Measurements from ENCODE around the gene ZNF664. TPM values are rescaled to one million over a fixed set of nuclear protein-coding genes. Genes with fewer than 3 reads are reported as not detected.

Gene ZNF664
- total and polyA plus RNA-seq, 8 donors = 23.0 to 72.7 (median 56.7) TPM

GRCh38 chr12:124030008-124030407 is 57.0 kb downstream of the ZNF664 start:
- intact Hi-C loops (cut with DNase I) = no loop called here
- Histone ChIP-seq H3K9me3 (no peaks in the 10 kb centered on the region), H3K36me3 (no peaks in the 10 kb centered on the region), H3K4me3 (no peak overlapping the region), H3K4me1 (no peaks in the 10 kb centered on the region), H3K27ac (no peak overlapping the region), H3K27me3 (no peaks in the 10 kb centered on the region)
- TF ChIP-seq CTCF (IDR thresholded peaks at IDR 0.05) = no peak
- DNase-seq = no peak
- WGBS, 2 donors = 75 to 80% methylated on average over 12 of the region's 12 CpGs
- ATAC-seq = no peak
- FAIRE-seq = no peak

- FAIRE-seq = no peak
- Histone ChIP-seq H3K36me3 (no peaks in the 10 kb centered on the region), H3K9me3 (no peaks in the 10 kb centered on the region), H3K4me3 (no peak overlapping the region), H3K4me1 (no peaks in the 10 kb centered on the region), H3K27me3 (no peaks in the 10 kb centered on the region), H3K27ac (no peak overlapping the region)
- peak in 3 of 4 donors; percentile 34 to 41 (median 40) for ATAC-seq
- WGBS, 2 donors = 61 to 70% methylated on average over 12 of the region's 12 CpGs
- no peak for DNase-seq
- intact Hi-C loops (cut with DNase I) = no loop called here
- TF ChIP-seq CTCF (IDR thresholded peaks at IDR 0.05) = no peak
Observed at GRCh38 chr12:124030510-124030909, 57.5 kb downstream of the ZNF664 start.

- TF ChIP-seq CTCF (IDR thresholded peaks at IDR 0.05) = no peak
- H3K4me3 ChIP-seq = no peak overlapping the region
- no peak for DNase-seq
- no peaks in the 10 kb centered on the region for H3K27me3 ChIP-seq
- 81 to 88% methylated on average over 5 of the region's 5 CpGs for WGBS, 2 donors
- H3K36me3 ChIP-seq = no peaks in the 10 kb centered on the region
- H3K4me1 ChIP-seq = no peaks in the 10 kb centered on the region
- intact Hi-C loops (cut with DNase I) = no loop called here
- H3K27ac ChIP-seq = no peak overlapping the region
- no peak for ATAC-seq
- FAIRE-seq = no peak
- H3K9me3 ChIP-seq = no peaks in the 10 kb centered on the region
Observed at GRCh38 chr12:124031058-124031457, 58.0 kb downstream of the ZNF664 start.

- Histone ChIP-seq H3K4me3 (no peak overlapping the region), H3K27ac (no peak overlapping the region), H3K9me3 (no peaks in the 10 kb centered on the region), H3K36me3 (no peaks in the 10 kb centered on the region), H3K4me1 (no peaks in the 10 kb centered on the region), H3K27me3 (no peaks in the 10 kb centered on the region)
- WGBS, 2 donors = 43 to 47% methylated on average over 9 of the region's 9 CpGs
- peak; percentile 58 to 83 (median 76) for TF ChIP-seq CTCF (IDR thresholded peaks at IDR 0.05)
- DNase-seq (peak in 3 of 6 donors; percentile 24 to 53 (median 35)), ATAC-seq (peak; percentile 68 to 86 (median 81)), FAIRE-seq (peak; percentile 43)
- intact Hi-C loops (cut with DNase I) = no loop called here
Observed at GRCh38 chr12:124032265-124032886, 59.4 kb downstream of the ZNF664 start.

GRCh38 chr12:124033859-124034258 is 60.8 kb downstream of the ZNF664 start:
- DNase-seq (no peak), ATAC-seq (no peak), FAIRE-seq (no peak)
- Histone ChIP-seq H3K9me3 (no peaks in the 10 kb centered on the region), H3K36me3 (no peaks in the 10 kb centered on the region), H3K27me3 (no peaks in the 10 kb centered on the region), H3K4me3 (no peak overlapping the region), H3K27ac (no peak overlapping the region), H3K4me1 (peaks cover 0 to under 1% (median 0%) of the 10 kb centered on the region in 3 donors)
- 94 to 96% methylated on average over 2 of the region's 2 CpGs for WGBS, 2 donors
- no peak for TF ChIP-seq CTCF (IDR thresholded peaks at IDR 0.05)
- intact Hi-C loops (cut with DNase I) = loop anchor here in 1 of 3 donors (2.0 kb wide), 1 partner anchor 287 kb away; no protein-coding TSS in a partner anchor

All from pancreas (tissue), 10 donors.